IgD-negative memory B cell (primary cell): Measurements from ENCODE around the gene CARD11. TPM values are rescaled to one million over a fixed set of nuclear protein-coding genes. Genes with fewer than 3 reads are reported as not detected.
"Not testable (repeated sequence)": the region's sequence is repeated elsewhere in the genome, so short reads cannot be mapped to it uniquely, and the experiment has no call there.

Experiments used
- H3K27ac Mint-ChIP-seq, 3 donors: one replicate each; pipeline ENCODE4 v1.8.0; 2020 to 2022; ENCODE audit warnings: mild to moderate bottlenecking in 3 of 3, mixed read lengths in 3 of 3, moderate library complexity in 1 of 3
- H3K27me3 Mint-ChIP-seq: one replicate; pipeline ENCODE4 v1.8.0; 2021; ENCODE audit warnings: mixed read lengths
- H3K36me3 Mint-ChIP-seq: one replicate; pipeline ENCODE4 v1.8.0; 2020; ENCODE audit warnings: mild to moderate bottlenecking, mixed read lengths
- H3K4me1 Mint-ChIP-seq, 3 donors: one replicate each; pipeline ENCODE4 v1.8.0; 2020 to 2022; ENCODE audit warnings: mixed read lengths in 3 of 3, mild to moderate bottlenecking in 1 of 3
- H3K4me3 Mint-ChIP-seq, 4 donors: one replicate each; pipeline ENCODE4 v1.8.0; 2020 to 2022; ENCODE audit warnings: mild to moderate bottlenecking in 4 of 4, mixed read lengths in 4 of 4, moderate library complexity in 3 of 4
- H3K9me3 Mint-ChIP-seq, 3 donors: one replicate each; pipeline ENCODE4 v1.8.0; 2020 to 2021; ENCODE audit warnings: mixed read lengths in 3 of 3, mild to moderate bottlenecking in 1 of 3
- polyA plus RNA-seq: library from polyadenylated mRNA; unstranded; fragments of 300-500 nt; fragmentation: Illumina TruSeq; gene quantifications from one replicate; pipeline ENCODE4 v1.2.3, GENCODE V29; 2021

The CARD11 gene
- polyA plus RNA-seq, 1 donor from 2014 or later: 52.4 TPM

GRCh38 chr7:2923886-2924574 is 119.6 kb downstream of the CARD11 start:
- Mint-ChIP-seq H3K4me3 (no peak overlapping the region), H3K36me3 (peaks cover 12% of the 10 kb centered on the region), H3K4me1 (no peaks in the 10 kb centered on the region), H3K27me3 (no peaks in the 10 kb centered on the region), H3K9me3 (peaks cover 0 to 5% (median 3%) of the 10 kb centered on the region in 3 donors), H3K27ac (no peak overlapping the region)

GRCh38 chr7:2923291-2923781 is 120.3 kb downstream of the CARD11 start:
- Mint-ChIP-seq H3K4me3 (no peak overlapping the region), H3K36me3 (peaks cover 12% of the 10 kb centered on the region), H3K9me3 (peaks cover 0 to 5% (median 3%) of the 10 kb centered on the region in 3 donors), H3K27me3 (no peaks in the 10 kb centered on the region), H3K27ac (no peak overlapping the region), H3K4me1 (no peaks in the 10 kb centered on the region)

GRCh38 chr7:2922866-2923265 is 120.8 kb downstream of the CARD11 start:
- H3K4me3 Mint-ChIP-seq: no peak overlapping the region
- peaks cover 0 to 5% (median 3%) of the 10 kb centered on the region in 3 donors for H3K9me3 Mint-ChIP-seq
- H3K4me1 Mint-ChIP-seq: no peaks in the 10 kb centered on the region
- H3K27me3 Mint-ChIP-seq: no peaks in the 10 kb centered on the region
- H3K36me3 Mint-ChIP-seq: peaks cover 12% of the 10 kb centered on the region
- no peak overlapping the region for H3K27ac Mint-ChIP-seq

GRCh38 chr7:2922348-2922691 is 121.3 kb downstream of the CARD11 start:
- peaks cover 0 to 5% (median 3%) of the 10 kb centered on the region in 3 donors for H3K9me3 Mint-ChIP-seq
- no peak overlapping the region for H3K27ac Mint-ChIP-seq

GRCh38 chr7:2921653-2922347 is 121.9 kb downstream of the CARD11 start:
- H3K27me3 Mint-ChIP-seq: no peaks in the 10 kb centered on the region
- H3K27ac Mint-ChIP-seq: no peak overlapping the region
- H3K9me3 Mint-ChIP-seq: peaks cover 0 to 5% (median 3%) of the 10 kb centered on the region in 3 donors
- H3K4me3 Mint-ChIP-seq: no peak overlapping the region
- H3K36me3 Mint-ChIP-seq: peaks cover 12% of the 10 kb centered on the region
- H3K4me1 Mint-ChIP-seq: no peaks in the 10 kb centered on the region

More at GRCh38 chr7:2922348-2922691, 121.3 kb downstream of the CARD11 start:
- no peak overlapping the region for H3K4me3 Mint-ChIP-seq
- H3K27me3 Mint-ChIP-seq: no peaks in the 10 kb centered on the region
- H3K36me3 Mint-ChIP-seq: peaks cover 10% of the 10 kb centered on the region
- no peaks in the 10 kb centered on the region for H3K4me1 Mint-ChIP-seq

- H3K27me3 Mint-ChIP-seq: no peaks in the 10 kb centered on the region
- H3K27ac Mint-ChIP-seq: no peak overlapping the region
- no peak overlapping the region for H3K4me3 Mint-ChIP-seq
- peaks cover 14% of the 10 kb centered on the region for H3K36me3 Mint-ChIP-seq
- H3K9me3 Mint-ChIP-seq: peaks cover 0 to 5% (median 3%) of the 10 kb centered on the region in 3 donors
- no peaks in the 10 kb centered on the region for H3K4me1 Mint-ChIP-seq
Observed at GRCh38 chr7:2920956-2921652, 122.6 kb downstream of the CARD11 start.

GRCh38 chr7:2920480-2920879 is 123.2 kb downstream of the CARD11 start:
- H3K4me1 Mint-ChIP-seq, H3K4me3 Mint-ChIP-seq, H3K9me3 Mint-ChIP-seq, H3K27me3 Mint-ChIP-seq, H3K27ac Mint-ChIP-seq: not testable (repeated sequence)
- H3K36me3 Mint-ChIP-seq: peaks cover 14% of the 10 kb centered on the region

GRCh38 chr7:2920041-2920440 is 123.6 kb downstream of the CARD11 start:
- Mint-ChIP-seq H3K4me1 (no peaks in the 10 kb centered on the region), H3K4me3 (no peak overlapping the region), H3K9me3 (peaks cover 0 to 5% (median 3%) of the 10 kb centered on the region in 3 donors), H3K27ac (no peak overlapping the region), H3K36me3 (peaks cover 14% of the 10 kb centered on the region), H3K27me3 (no peaks in the 10 kb centered on the region)

- Mint-ChIP-seq H3K4me1 (no peaks in the 10 kb centered on the region), H3K27ac (no peak overlapping the region), H3K27me3 (no peaks in the 10 kb centered on the region), H3K36me3 (peaks cover 14% of the 10 kb centered on the region), H3K4me3 (no peak overlapping the region), H3K9me3 (peaks cover 0 to 5% (median 3%) of the 10 kb centered on the region in 3 donors)
Observed at GRCh38 chr7:2919256-2919655, 124.4 kb downstream of the CARD11 start.

- peak overlapping the region in 1 of 3 donors; percentile 78 for H3K27ac Mint-ChIP-seq
- peaks cover 0 to 5% (median 3%) of the 10 kb centered on the region in 3 donors for H3K9me3 Mint-ChIP-seq
Observed at GRCh38 chr7:2918406-2918805, 125.3 kb downstream of the CARD11 start.

GRCh38 chr7:2915023-2915422 is 128.6 kb downstream of the CARD11 start:
- Mint-ChIP-seq H3K9me3 (no peaks in the 10 kb centered on the region), H3K27me3 (no peaks in the 10 kb centered on the region), H3K4me3 (no peak overlapping the region), H3K27ac (peak overlapping the region in 1 of 3 donors; percentile 31), H3K36me3 (peaks cover 7% of the 10 kb centered on the region), H3K4me1 (no peaks in the 10 kb centered on the region)

More at GRCh38 chr7:2918406-2918805, 125.3 kb downstream of the CARD11 start:
- H3K4me3 Mint-ChIP-seq: no peak overlapping the region
- no peaks in the 10 kb centered on the region for H3K4me1 Mint-ChIP-seq
- peaks cover 14% of the 10 kb centered on the region for H3K36me3 Mint-ChIP-seq
- no peaks in the 10 kb centered on the region for H3K27me3 Mint-ChIP-seq

- H3K27ac Mint-ChIP-seq: no peak overlapping the region
- H3K4me1 Mint-ChIP-seq: no peaks in the 10 kb centered on the region
- H3K4me3 Mint-ChIP-seq: no peak overlapping the region
- H3K9me3 Mint-ChIP-seq: no peaks in the 10 kb centered on the region
- H3K36me3 Mint-ChIP-seq: peaks cover 6% of the 10 kb centered on the region
- H3K27me3 Mint-ChIP-seq: no peaks in the 10 kb centered on the region
Observed at GRCh38 chr7:2913760-2914387, 129.8 kb downstream of the CARD11 start.

- Mint-ChIP-seq H3K36me3 (peaks cover 6% of the 10 kb centered on the region), H3K4me1 (no peaks in the 10 kb centered on the region), H3K4me3 (no peak overlapping the region), H3K27me3 (no peaks in the 10 kb centered on the region), H3K27ac (peak overlapping the region in 1 of 3 donors; percentile 16), H3K9me3 (no peaks in the 10 kb centered on the region)
Observed at GRCh38 chr7:2912684-2913439, 130.8 kb downstream of the CARD11 start.

- H3K36me3 Mint-ChIP-seq: peaks cover 5% of the 10 kb centered on the region
- H3K27me3 Mint-ChIP-seq: no peaks in the 10 kb centered on the region
- H3K4me1 Mint-ChIP-seq: no peaks in the 10 kb centered on the region
- no peak overlapping the region for H3K4me3 Mint-ChIP-seq
- H3K27ac Mint-ChIP-seq: peak overlapping the region in 1 of 3 donors; percentile 6
- no peaks in the 10 kb centered on the region for H3K9me3 Mint-ChIP-seq
Observed at GRCh38 chr7:2911466-2911865, 132.2 kb downstream of the CARD11 start.
